HepG2 (cell line): ENCODE measurements around the gene VTN. TPM values are rescaled to one million over a fixed set of nuclear protein-coding genes. Genes with fewer than 3 reads are reported as not detected.

Experiments used
- GABPA ChIP-seq, 2 experiments: IDR thresholded peaks; 2 replicates each; pipeline ENCODE4 v1.6.1; 2011 to 2016; ENCODE audit warnings: low read depth in 2 of 2, low read length in 1 of 2, missing biosample characterization in 1 of 2, missing genetic modification characterization in 1 of 2
- GATAD1 ChIP-seq: IDR thresholded peaks from 2 replicates; pipeline ENCODE4 v1.6.1; 2016; ENCODE audit warnings: missing genetic modification reagents, missing compliant biosample characterization
- HIVEP1 ChIP-seq: sonication (generic); formaldehyde crosslinking; IDR thresholded peaks from 2 replicates; pipeline ENCODE4 v1.4.0; 2020; ENCODE audit warnings: mild to moderate bottlenecking, missing genetic modification reagents
- LRRFIP1 ChIP-seq: sonication (generic); formaldehyde crosslinking; conservative IDR thresholded peaks from 2 replicates; pipeline ENCODE4 v1.4.0; 2020; ENCODE audit warnings: missing genetic modification reagents
- PHF5A ChIP-seq: IDR thresholded peaks from one replicate; pipeline ENCODE4 v1.6.1; 2018; ENCODE audit warnings: low read depth, missing genetic modification reagents; ENCODE audit not compliant: unreplicated experiment
- ZBTB49 ChIP-seq: sonication (generic); formaldehyde crosslinking; IDR thresholded peaks from 2 replicates; pipeline ENCODE4 v1.4.0; 2020; ENCODE audit warnings: missing genetic modification reagents, borderline replicate concordance
- ZNF253 ChIP-seq: sonication (generic); formaldehyde crosslinking; IDR thresholded peaks from 2 replicates; pipeline ENCODE4 v1.8.0; 2022; ENCODE audit warnings: mild to moderate bottlenecking, missing genetic modification reagents, borderline replicate concordance
- ZNF616 ChIP-seq: sonication (generic); formaldehyde crosslinking; IDR thresholded peaks from 2 replicates; pipeline ENCODE4 v1.5.0; 2020; ENCODE audit warnings: low read depth, mild to moderate bottlenecking, missing genetic modification reagents
- ZNF670 ChIP-seq: sonication (generic); formaldehyde crosslinking; IDR thresholded peaks from 2 replicates; pipeline ENCODE4 v1.8.0; 2022; ENCODE audit warnings: mild to moderate bottlenecking, missing genetic modification reagents, borderline replicate concordance
- polyA plus RNA-seq, 8 experiments: library from polyadenylated mRNA; depleted of rRNA in 3 of 8; stranded (reverse) in 7 of 8; unstranded in 1 of 8; fragments of >200 nt; fragmentation: Illumina TruSeq in 4 of 8; extraction: Trizol in 4 of 8; gene quantifications; 2 replicates each; pipeline versions ENCODE4 v1.2.1 to v1.2.3, GENCODE V29; 2011 to 2016; ENCODE audit warnings: low read depth in 4 of 8, missing spikeins in 1 of 8, mixed read lengths in 1 of 8; ENCODE audit not compliant: insufficient read depth in 1 of 8
- total RNA-seq, 5 experiments: library from RNA; depleted of rRNA; stranded (reverse); fragments of >200 nt; fragmentation: Illumina TruSeq; extraction: Trizol; gene quantifications; 2 replicates each; pipeline ENCODE4 v1.2.3, GENCODE V29; 2016; ENCODE audit warnings: low read depth in 1 of 5

The VTN gene
- total and polyA plus RNA-seq, 2 of the 13 experiments (the other 11 are each of a cell fraction or from before 2014, with no cell fraction given) = 108 to 131 TPM

- peak; percentile 82 for TF ChIP-seq GATAD1 (CRISPR knock-in tag)
- TF ChIP-seq HIVEP1 = no peak; the same call in 1 of the 2 replicates
- no peak; the same call in 1 of the 2 replicates for TF ChIP-seq ZNF670 (CRISPR knock-in tag)
- no peak for TF ChIP-seq GABPA (IDR thresholded peaks at IDR 0.05; ENCODE audit: low read depth, low read length)
- TF ChIP-seq GABPA (CRISPR knock-in tag; IDR thresholded peaks at IDR 0.05; ENCODE audit: low read depth) = 0 out of 2 replicates have a peak, but pooled peaks have one; percentile 10
- peak; percentile 84 for TF ChIP-seq ZNF253
- TF ChIP-seq ZBTB49 = no peak
- TF ChIP-seq LRRFIP1 = no peak
- no peak; the same call in 1 of the 2 replicates for TF ChIP-seq ZNF616 (CRISPR knock-in tag)
- TF ChIP-seq PHF5A (CRISPR knock-in tag) = no peak
- TF ChIP-seq, all 625 proteins: peak for 279
Observed at GRCh38 chr17:28318759-28319597, 51.1 kb downstream of the VTN start, which contains the start of gene TMEM97 (continued).
